Stimulated activated CD8-positive, alpha-beta memory T cell treated with anti-CD3 and anti-CD28 coated beads, Interleukin-15, amount 100 ng/mL, for 4 hours (primary cell): ENCODE data around the gene CCT6A.
"Not testable (repeated sequence)": the region's sequence is repeated elsewhere in the genome, so short reads cannot be mapped to it uniquely, and the experiment has no call there.

ENCODE experiments used
- DNase-seq, 2 donors: peaks; one replicate each; pipeline ENCODE4 v3.0.0-alpha.2; 2020; ENCODE audit warnings: low read depth in 2 of 2

CCT6A gene

GRCh38 chr7:56098187-56099008, 46.8 kb downstream of the CCT6A start:
- DNase-seq, result not testable (repeated sequence)

GRCh38 chr7:56099653-56100052, 48.1 kb downstream of the CCT6A start:
- no peak for DNase-seq

GRCh38 chr7:56104138-56104537, 52.6 kb downstream of the CCT6A start:
- DNase-seq, result not testable (repeated sequence)

GRCh38 chr7:56105508-56105907, 53.9 kb downstream of the CCT6A start:
- DNase-seq, result no peak

DNA sequence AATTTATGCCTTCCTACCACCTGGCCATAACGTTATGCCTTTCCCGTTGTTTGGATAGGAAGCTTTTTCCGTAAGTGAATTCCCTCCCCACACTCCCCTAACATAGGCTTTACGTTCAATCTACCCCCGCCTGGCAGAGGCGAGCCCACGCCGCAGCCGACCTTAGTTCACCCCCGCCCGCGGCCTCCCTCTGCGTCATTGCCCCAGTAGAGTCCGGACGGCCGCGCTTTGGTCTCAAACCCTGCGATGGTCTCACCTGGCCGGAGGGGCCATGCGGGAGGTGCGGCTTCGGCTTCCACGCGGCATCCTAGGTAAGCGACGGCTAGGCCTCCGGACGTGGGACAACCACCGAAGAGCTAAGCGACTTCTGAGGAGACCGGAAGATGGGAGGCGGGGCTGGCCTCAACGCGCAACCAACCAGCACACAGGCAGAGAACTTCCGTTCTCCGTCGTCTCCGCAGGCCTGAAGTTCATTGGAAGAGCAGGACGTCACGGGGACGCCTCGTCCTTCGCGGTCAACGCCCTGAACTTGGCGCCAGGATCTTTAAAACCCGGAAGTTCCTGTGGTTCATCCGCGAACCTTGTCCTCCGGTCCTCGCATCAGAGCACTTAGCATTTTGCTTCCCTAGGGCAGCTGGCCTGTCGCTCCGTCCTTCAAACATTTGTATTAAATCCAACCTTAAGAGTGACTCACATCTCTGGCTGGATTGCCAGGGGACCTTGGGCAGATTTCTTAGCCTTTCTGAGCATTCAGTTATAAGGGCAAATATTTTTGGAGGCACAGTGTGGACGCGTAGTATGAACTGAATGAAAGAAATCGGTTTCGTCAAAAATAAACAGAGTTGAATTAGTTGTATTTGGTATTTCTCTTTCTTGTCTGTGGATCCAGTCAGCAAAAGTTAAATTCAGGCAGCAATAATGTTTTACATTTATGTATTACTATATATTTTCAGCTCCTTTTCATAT, 54.8 kb downstream of the CCT6A start, which contains the start of gene CHCHD2:
TSS of gene CHCHD2 (minus strand) at position 369 of the 966 bp plus-strand sequence. CDS start at position 306, 63 bp downstream.
- peak; percentile 82 to 91 for DNase-seq

DNA sequence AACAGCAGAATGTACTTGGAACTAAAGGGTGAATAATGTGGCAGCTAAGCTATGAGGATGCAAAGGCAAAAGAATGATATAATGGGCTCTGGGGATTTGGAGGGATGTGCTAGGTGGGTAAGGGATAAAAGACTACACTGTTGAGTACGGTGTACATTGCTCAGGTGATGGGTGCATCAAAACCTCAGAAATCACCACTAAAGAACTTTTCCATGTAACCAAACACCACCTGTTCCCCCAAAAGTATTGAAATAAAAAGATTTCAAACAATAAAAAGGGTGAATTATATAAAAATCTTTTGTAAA, 56.3 kb downstream of the CCT6A start:
- no peak for DNase-seq

- no peak for DNase-seq
These were observed 59.0 kb downstream of the CCT6A start for GRCh38 chr7:56110611-56111010.

DNA sequence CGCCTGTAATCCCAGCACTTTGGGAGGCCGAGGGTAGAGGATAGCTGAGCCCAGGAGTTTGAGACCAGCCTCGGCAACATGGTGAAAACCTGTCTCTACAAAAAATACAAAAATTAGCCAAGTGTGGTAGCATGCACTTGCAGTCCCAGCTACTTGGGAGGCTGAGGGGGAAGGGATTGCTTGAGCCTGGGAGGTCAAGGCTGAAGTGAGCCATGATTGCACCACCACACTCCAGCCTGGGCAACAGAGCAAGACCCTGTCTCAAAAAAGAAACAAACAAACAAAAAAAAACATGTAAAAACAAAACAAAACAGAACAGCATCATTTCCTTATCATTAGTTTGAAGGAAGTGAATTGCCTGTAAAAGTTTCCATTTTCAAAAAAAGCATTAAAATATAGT, 60.7 kb downstream of the CCT6A start:
- DNase-seq, result not testable (repeated sequence)
